GM10248 (cell line): ENCODE data around the gene GRK6.

Experiments
- CTCF ChIA-PET: fragments of 300-600 bp; sonication (Branson Sonifier 250); formaldehyde crosslinking; extraction: SDS; loops from one replicate; lab custom pipeline; 2021; ENCODE audit warnings: antibody characterized with exemption; lab: Yijun Ruan, JAX
- POLR2A ChIA-PET: fragments of 350-650 bp; sonication (Branson Sonifier 250); formaldehyde crosslinking; extraction: SDS; loops from one replicate; lab custom pipeline; 2020; ENCODE audit warnings: antibody characterized with exemption; lab: Yijun Ruan, JAX
- DNase-seq: peaks from one replicate; pipeline ENCODE4 v3.0.0; 2012; ENCODE audit errors: extremely low spot score
- CTCF ChIP-seq: IDR thresholded peaks from 2 replicates; pipeline ENCODE4 v1.5.1; 2012; ENCODE audit warnings: mild to moderate bottlenecking, low read depth; ENCODE audit errors: extremely low read depth, missing control alignments, control extremely low read depth

The GRK6 gene

GRCh38 chr5:177426566-177427210 is at the start of gene GRK6:
Gene GRK6, plus strand, starts transcription at chr5:177426676. Its CDS starts 170 bp downstream, at chr5:177426846.
- TF ChIP-seq CTCF, result no peak
- CTCF ChIA-PET, result interaction anchor here (0.7 to 23.4 kb wide), 11 partner anchors 11 to 117 kb away, joined by 3 to 347 read pairs (median 6); partner anchors contain the start of gene F12
- DNase-seq, result peak; percentile 51
- POLR2A ChIA-PET, result interaction anchor here (0.6 to 2.5 kb wide), 13 partner anchors 11 to 84 kb away, joined by 3 to 11 read pairs (median 4); partner anchors contain the start of gene PRR7

- POLR2A ChIA-PET, result interaction anchor here (0.6 to 1.4 kb wide), 3 partner anchors 14 to 269 kb away, joined by 3 to 4 read pairs (median 3); no protein-coding TSS in a partner anchor
- no peak for DNase-seq
- CTCF ChIA-PET, result interaction anchor here (0.8 to 35.5 kb wide), 13 partner anchors 3 to 268 kb away, joined by 3 to 734 read pairs (median 5); partner anchors contain the start of genes LMAN2, RGS14 and SLC34A1
- TF ChIP-seq CTCF, result no peak
Measured at GRCh38 chr5:177377851-177378776, 48.4 kb upstream of the GRK6 start.

GRCh38 chr5:177378884-177379883 is 47.3 kb upstream of the GRK6 start:
- no peak for TF ChIP-seq CTCF
- CTCF ChIA-PET, result interaction anchor here (0.9 to 35.5 kb wide), 11 partner anchors 2 to 269 kb away, joined by 3 to 734 read pairs (median 6); partner anchors contain the start of genes LMAN2, RGS14 and SLC34A1
- POLR2A ChIA-PET, result interaction anchor here (0.6 to 1.4 kb wide), 4 partner anchors 11 to 271 kb away, joined by 3 to 6 read pairs (median 4); no protein-coding TSS in a partner anchor
- peak; percentile 64 for DNase-seq

GRCh38 chr5:177380805-177381126 is 45.7 kb upstream of the GRK6 start:
- DNase-seq, result no peak
- no peak for TF ChIP-seq CTCF
- POLR2A ChIA-PET, result no interaction called here
- CTCF ChIA-PET, result interaction anchor here (1.0 to 35.5 kb wide), 4 partner anchors 0 to 76 kb away, joined by 3 to 734 read pairs (median 370); partner anchors contain the start of genes LMAN2, RGS14 and SLC34A1

GRCh38 chr5:177382423-177383029 is 44.0 kb upstream of the GRK6 start:
- POLR2A ChIA-PET, result no interaction called here
- no peak for DNase-seq
- peak; percentile 25 for TF ChIP-seq CTCF
- CTCF ChIA-PET, result interaction anchor here (0.8 to 35.5 kb wide), 7 partner anchors 2 to 73 kb away, joined by 3 to 734 read pairs (median 6); partner anchors contain the start of genes LMAN2, RGS14 and SLC34A1
